IMR-90 (cell line): Measurements from ENCODE around the gene ZMIZ2. TPM values are rescaled to one million over a fixed set of nuclear protein-coding genes. Genes with fewer than 3 reads are reported as not detected.

ENCODE experiments used
- ATAC-seq: fragments of 200-7000 bp; cut with Tn5 transposase; 2 replicates; pipeline ENCODE4 v1.9.1; 2020; ENCODE audit warnings: low read depth, mild to moderate bottlenecking, moderate library complexity
- BruUV-seq: library from RNA; stranded (reverse); fragments of 400-500 nt; replicated peaks from 2 replicates; lab custom pipeline; 2021; lab: Mats Ljungman, UMichigan
- CTCF ChIA-PET: fragments of 300-600 bp; formaldehyde crosslinking; extraction: SDS; loops from one replicate; lab custom pipeline; 2021; ENCODE audit warnings: antibody characterized with exemption; lab: Yijun Ruan, JAX
- POLR2A ChIA-PET: fragments of 300-600 bp; sonication (Branson Sonifier 250); formaldehyde crosslinking; loops from one replicate; lab custom pipeline; 2022; ENCODE audit warnings: antibody characterized with exemption; ENCODE audit not compliant: unreplicated experiment; lab: Charles Lee
- DNase-seq: peaks from one replicate; pipeline ENCODE4 v3.0.0; 2013
- H2AFZ ChIP-seq: replicated peaks from 2 replicates; pipeline ENCODE3; 2013; ENCODE audit warnings: low read length, mild to moderate bottlenecking; ENCODE audit not compliant: poor library complexity
- H2AK5ac ChIP-seq: 2 replicates; pipeline ENCODE4 v1.6.1; 2013; ENCODE audit warnings: low read depth, low read length, inconsistent platforms
- H2AK9ac ChIP-seq: replicated peaks from 2 replicates; pipeline ENCODE3; 2013; ENCODE audit warnings: mild to moderate bottlenecking, low read depth, low read length, moderate library complexity; ENCODE audit not compliant: poor library complexity
- H2BK120ac ChIP-seq: 2 replicates; pipeline ENCODE4 v1.6.1; 2013; ENCODE audit warnings: low read depth, low read length, inconsistent platforms
- H2BK15ac ChIP-seq: 3 replicates; pipeline ENCODE4 v1.6.1; 2013; ENCODE audit warnings: low read depth, low read length, inconsistent platforms
- H2BK20ac ChIP-seq: 2 replicates; pipeline ENCODE4 v1.6.1; 2013; ENCODE audit warnings: low read depth, mild to moderate bottlenecking, inconsistent platforms, low read length, moderate library complexity
- H2BK5ac ChIP-seq: 2 replicates; pipeline ENCODE4 v1.6.1; 2013; ENCODE audit warnings: mild to moderate bottlenecking, low read depth, low read length, inconsistent platforms; ENCODE audit not compliant: poor library complexity, severe bottlenecking
- H3K14ac ChIP-seq: replicated peaks from 2 replicates; pipeline ENCODE4 v1.6.1; 2013; ENCODE audit warnings: low read depth, low read length, inconsistent platforms
- H3K18ac ChIP-seq: 2 replicates; pipeline ENCODE4 v1.6.1; 2013; ENCODE audit warnings: low read depth, low read length, control low read depth
- H3K23ac ChIP-seq: 2 replicates; pipeline ENCODE4 v1.6.1; 2013; ENCODE audit warnings: low read depth, low read length, inconsistent platforms
- H3K27ac ChIP-seq: 2 replicates; pipeline ENCODE4 v1.5.1; 2013; ENCODE audit warnings: mild to moderate bottlenecking, control low read depth, low read length; ENCODE audit not compliant: insufficient read depth
- H3K27me3 ChIP-seq: 2 replicates; pipeline ENCODE4 v1.6.1; 2013; ENCODE audit warnings: low read length; ENCODE audit not compliant: control insufficient read depth, insufficient read depth
- H3K36me3 ChIP-seq: 2 replicates; pipeline ENCODE4 v1.6.1; 2013; ENCODE audit warnings: low read length, mixed read lengths; ENCODE audit not compliant: control insufficient read depth, insufficient read depth
- H3K4ac ChIP-seq: 2 replicates; pipeline ENCODE4 v1.6.1; 2013; ENCODE audit warnings: low read depth, low read length, inconsistent platforms
- H3K4me1 ChIP-seq: 2 replicates; pipeline ENCODE4 v1.6.1; 2013; ENCODE audit warnings: low read length, mixed read lengths; ENCODE audit not compliant: control insufficient read depth, insufficient read depth
- H3K4me2 ChIP-seq: 2 replicates; pipeline ENCODE4 v1.6.1; 2013; ENCODE audit warnings: low read depth, mild to moderate bottlenecking, control low read depth, low read length, moderate library complexity
- H3K4me3 ChIP-seq: 2 replicates; pipeline ENCODE4 v1.5.1; 2013; ENCODE audit warnings: low read depth, mild to moderate bottlenecking, control low read depth, low read length, moderate library complexity; ENCODE audit not compliant: insufficient read depth
- H3K56ac ChIP-seq: 2 replicates; pipeline ENCODE4 v1.6.1; 2013; ENCODE audit warnings: low read length, inconsistent platforms; ENCODE audit not compliant: insufficient read depth; ENCODE audit errors: extremely low read depth
- H3K79me1 ChIP-seq, 2 experiments: 2 replicates each; pipeline ENCODE4 v1.6.1; 2013; ENCODE audit warnings: low read length in 2 of 2, inconsistent platforms in 1 of 2, low read depth in 1 of 2
- H3K9ac ChIP-seq: 2 replicates; pipeline ENCODE4 v1.6.1; 2013; ENCODE audit warnings: low read depth, low read length, control low read depth
- H3K9me1 ChIP-seq: 2 replicates; pipeline ENCODE4 v1.6.1; 2013; ENCODE audit warnings: low read length, inconsistent platforms; ENCODE audit not compliant: insufficient read depth
- H3K9me3 ChIP-seq: 2 replicates; pipeline ENCODE4 v1.6.1; 2013; ENCODE audit warnings: low read length; ENCODE audit not compliant: control insufficient read depth, insufficient read depth
- H4K20me1 ChIP-seq: 2 replicates; pipeline ENCODE4 v1.6.1; 2013; ENCODE audit warnings: low read length, inconsistent platforms; ENCODE audit not compliant: insufficient read depth
- H4K5ac ChIP-seq: 2 replicates; pipeline ENCODE4 v1.6.1; 2013; ENCODE audit warnings: mild to moderate bottlenecking, low read depth, low read length, control low read depth
- H4K8ac ChIP-seq, 2 experiments: 2 replicates each; pipeline ENCODE4 v1.6.1; 2013; ENCODE audit warnings: low read depth in 2 of 2, low read length in 2 of 2, control low read depth in 1 of 2, inconsistent platforms in 1 of 2
- H4K91ac ChIP-seq: 2 replicates; pipeline ENCODE4 v1.6.1; 2013; ENCODE audit warnings: low read depth, low read length, inconsistent platforms; ENCODE audit not compliant: insufficient read depth
- BHLHE40 ChIP-seq: fragments of 150-350 bp; IDR thresholded peaks from 2 replicates; pipeline ENCODE4 v1.6.1; 2016; ENCODE audit warnings: mild to moderate bottlenecking, low read depth, low read length
- CHD1 ChIP-seq: IDR thresholded peaks from 2 replicates; pipeline ENCODE4 v1.6.1; 2012; ENCODE audit warnings: low read depth, low read length, improper control_type of control experiment
- ELK1 ChIP-seq: fragments of 150-350 bp; IDR thresholded peaks from 2 replicates; pipeline ENCODE4 v1.6.1; 2016; ENCODE audit warnings: low read depth, mild to moderate bottlenecking, low read length, moderate library complexity, borderline replicate concordance
- FOS ChIP-seq: fragments of 150-350 bp; IDR thresholded peaks from 2 replicates; pipeline ENCODE4 v1.6.1; 2016; ENCODE audit warnings: low read depth, low read length
- RFX5 ChIP-seq: IDR thresholded peaks from 2 replicates; pipeline ENCODE4 v1.8.0; 2012; ENCODE audit warnings: low read depth, mild to moderate bottlenecking, low read length, moderate library complexity
- SMC3 ChIP-seq: fragments of 150-350 bp; IDR thresholded peaks from 2 replicates; pipeline ENCODE4 v1.6.1; 2016; ENCODE audit warnings: low read depth, mild to moderate bottlenecking, antibody characterized with exemption, low read length, moderate library complexity
- WGBS, 2 experiments: methylation state at CpG; one replicate each; pipeline versions ENCODE4 v1.1.5 to v1.1.7; 2013; ENCODE audit warnings: missing lambda C conversion rate in 2 of 2; ENCODE audit not compliant: insufficient read length in 1 of 2; ENCODE audit errors: extremely low coverage in 2 of 2; 5-methylcytosine and 5-hydroxymethylcytosine counted together
- dilution Hi-C: fragments of 300-500 bp; cut with HindIII; formaldehyde crosslinking; loops from one replicate; pipeline ENCODE4 v1.14.3; 2018; ENCODE audit warnings: low sequenced_read_pairs; ENCODE audit not compliant: unreplicated experiment
- in situ Hi-C: fragments of 300-500 bp; cut with MboI; formaldehyde crosslinking; loops from 3 replicates; pipeline ENCODE4 v1.14.3; 2019; ENCODE audit warnings: low sequenced_read_pairs, inconsistent platforms, mixed read lengths
- intact Hi-C: fragments of 100-400 bp; cut with micrococcal nuclease; formaldehyde crosslinking; loops from 2 replicates; pipeline ENCODE4 v1.10.0; 2022
- polyA plus RNA-seq, 3 experiments: library from polyadenylated mRNA; depleted of rRNA; stranded (reverse); fragments of >200 nt; gene quantifications; 2 replicates each; pipeline ENCODE4 v1.2.3, GENCODE V29; 2012; ENCODE audit warnings: low replicate concordance in 1 of 3
- total RNA-seq: library from RNA; depleted of rRNA; stranded (reverse); fragments of >200 nt; gene quantifications from 2 replicates; pipeline ENCODE4 v1.2.3, GENCODE V29; 2012
- TF ChIP-seq, protein P1 (sequence below): conservative IDR thresholded peaks from 2 replicates; pipeline ENCODE4 v1.5.1; 2012; ENCODE audit warnings: mild to moderate bottlenecking, low read depth, low read length, improper control_type of control experiment
- TF ChIP-seq, protein P2 (sequence below): fragments of 150-350 bp; IDR thresholded peaks from 2 replicates; pipeline ENCODE4 v1.6.1; 2017; ENCODE audit warnings: mild to moderate bottlenecking, antibody characterized with exemption, low read length, low read depth

Gene ZMIZ2
- total and polyA plus RNA-seq, 2 of the 4 experiments (the other 2 are of a cell fraction): 3.0 to 24.0 TPM

GRCh38 chr7:44709945-44710596 lies 38.6 kb upstream of the ZMIZ2 start:
- in situ Hi-C loops: no loop called here
- CTCF ChIA-PET: no interaction called here

More at GRCh38 chr7:44709945-44710596, 38.6 kb upstream of the ZMIZ2 start:
- Histone ChIP-seq H3K4me2 (no peak overlapping the region), H3K18ac (no peak overlapping the region), H2BK5ac (no peak overlapping the region), H3K4me3 (no peak overlapping the region), H4K91ac (no peak overlapping the region), H3K4ac (no peak overlapping the region), H2AFZ (no peak overlapping the region), H3K36me3 (peaks cover 24% of the 10 kb centered on the region), H2BK20ac (no peak overlapping the region), H2BK15ac (no peak overlapping the region), H3K4me1 (peaks cover 3% of the 10 kb centered on the region), H2AK9ac (no peak overlapping the region), H3K9me3 (no peaks in the 10 kb centered on the region), H4K20me1 (no peaks in the 10 kb centered on the region), H3K9me1 (peaks cover 13% of the 10 kb centered on the region), H3K79me1 (no peaks in the 10 kb centered on the region), H3K27ac (no peak overlapping the region), H2AK5ac (peak overlapping the region; percentile 76; the same call in 1 of the 2 replicates), H3K9ac (no peak overlapping the region), H3K23ac (no peak overlapping the region), H2BK120ac (no peak overlapping the region), H4K8ac (no peak overlapping the region), H3K14ac (no peak overlapping the region), H4K5ac (no peak overlapping the region), H3K27me3 (no peaks in the 10 kb centered on the region), H3K56ac (no peak overlapping the region)
- DNase-seq: no peak
- ATAC-seq: no peak
- no TSS peak for BruUV-seq
- TF ChIP-seq, protein P1, sequence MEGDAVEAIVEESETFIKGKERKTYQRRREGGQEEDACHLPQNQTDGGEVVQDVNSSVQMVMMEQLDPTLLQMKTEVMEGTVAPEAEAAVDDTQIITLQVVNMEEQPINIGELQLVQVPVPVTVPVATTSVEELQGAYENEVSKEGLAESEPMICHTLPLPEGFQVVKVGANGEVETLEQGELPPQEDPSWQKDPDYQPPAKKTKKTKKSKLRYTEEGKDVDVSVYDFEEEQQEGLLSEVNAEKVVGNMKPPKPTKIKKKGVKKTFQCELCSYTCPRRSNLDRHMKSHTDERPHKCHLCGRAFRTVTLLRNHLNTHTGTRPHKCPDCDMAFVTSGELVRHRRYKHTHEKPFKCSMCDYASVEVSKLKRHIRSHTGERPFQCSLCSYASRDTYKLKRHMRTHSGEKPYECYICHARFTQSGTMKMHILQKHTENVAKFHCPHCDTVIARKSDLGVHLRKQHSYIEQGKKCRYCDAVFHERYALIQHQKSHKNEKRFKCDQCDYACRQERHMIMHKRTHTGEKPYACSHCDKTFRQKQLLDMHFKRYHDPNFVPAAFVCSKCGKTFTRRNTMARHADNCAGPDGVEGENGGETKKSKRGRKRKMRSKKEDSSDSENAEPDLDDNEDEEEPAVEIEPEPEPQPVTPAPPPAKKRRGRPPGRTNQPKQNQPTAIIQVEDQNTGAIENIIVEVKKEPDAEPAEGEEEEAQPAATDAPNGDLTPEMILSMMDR: no peak
- TF ChIP-seq BHLHE40: no peak
- no peak for TF ChIP-seq CHD1
- no peak for TF ChIP-seq ELK1
- no peak for TF ChIP-seq RFX5
- TF ChIP-seq, protein P2, sequence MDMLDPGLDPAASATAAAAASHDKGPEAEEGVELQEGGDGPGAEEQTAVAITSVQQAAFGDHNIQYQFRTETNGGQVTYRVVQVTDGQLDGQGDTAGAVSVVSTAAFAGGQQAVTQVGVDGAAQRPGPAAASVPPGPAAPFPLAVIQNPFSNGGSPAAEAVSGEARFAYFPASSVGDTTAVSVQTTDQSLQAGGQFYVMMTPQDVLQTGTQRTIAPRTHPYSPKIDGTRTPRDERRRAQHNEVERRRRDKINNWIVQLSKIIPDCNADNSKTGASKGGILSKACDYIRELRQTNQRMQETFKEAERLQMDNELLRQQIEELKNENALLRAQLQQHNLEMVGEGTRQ: no peak
- TF ChIP-seq SMC3: no peak
- TF ChIP-seq FOS: no peak
- intact Hi-C loops (no loop called here), dilution Hi-C loops (no loop called here)
- 90% methylated on average over 6 of the region's 10 CpGs; no CpG with 5 or more reads in 1 of the 2 experiments for WGBS, 2 experiments
- POLR2A ChIA-PET: no interaction called here
